ENCODE data around the gene TSEN54.

DNA sequence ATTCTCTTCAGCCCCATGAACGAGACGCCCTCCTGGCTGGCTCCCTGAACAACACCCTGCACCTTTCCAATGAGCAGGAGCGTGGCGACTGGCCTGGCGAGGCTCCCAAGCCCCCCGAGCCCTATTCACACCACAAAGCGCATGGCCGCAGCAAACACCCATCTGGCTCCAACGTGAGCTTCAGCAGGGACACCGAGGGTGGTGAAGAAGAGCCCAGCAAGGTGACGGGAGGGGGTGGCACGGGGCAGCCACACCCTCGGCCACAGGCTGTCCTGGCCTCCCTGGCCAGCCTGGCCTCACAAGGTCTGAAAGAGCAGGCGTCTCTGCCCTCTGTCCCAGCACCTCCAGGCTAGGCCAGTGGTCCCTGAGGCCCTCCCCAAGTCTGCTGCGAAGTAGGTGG, 24.6 kb upstream of the TSEN54 start:
- TF ChIP-seq POLR2A (IDR thresholded peaks at IDR 0.05; ENCODE audit: low read length) (no peak), GATA1 (IDR thresholded peaks at IDR 0.05; ENCODE audit: low read depth, low read length) (no peak)

All from erythroblast (primary cell).